WTC11 (cell line): ENCODE measurements around the gene ATP12A. TPM values are rescaled to one million over a fixed set of nuclear protein-coding genes. Genes with fewer than 3 reads are reported as not detected.

ENCODE experiments used
- ATAC-seq: fragments of 200-7000 bp; cut with Tn5 transposase; 2 replicates; pipeline ENCODE4 v1.10.0; 2021; ENCODE audit warnings: mild to moderate bottlenecking, moderate library complexity
- CTCF ChIA-PET: fragments of 300-600 bp; sonication (Branson Sonifier 250); formaldehyde crosslinking; loops from one replicate; lab custom pipeline; 2021; ENCODE audit warnings: antibody characterized with exemption; lab: Charles Lee
- POLR2A ChIA-PET: fragments of 350-600 bp; sonication (Branson Sonifier 250); formaldehyde crosslinking; loops from one replicate; lab custom pipeline; 2021; ENCODE audit warnings: antibody characterized with exemption; lab: Charles Lee
- DNase-seq: peaks from one replicate; pipeline ENCODE4 v3.0.0; 2021; ENCODE audit warnings: low spot score
- H3K27ac Mint-ChIP-seq: 2 replicates; pipeline ENCODE4 v1.8.0; 2021; ENCODE audit warnings: mixed read lengths
- H3K27me3 Mint-ChIP-seq: 2 replicates; pipeline ENCODE4 v1.8.0; 2021; ENCODE audit warnings: low read depth, mild to moderate bottlenecking, moderate library complexity, mixed read lengths
- H3K36me3 Mint-ChIP-seq: 2 replicates; pipeline ENCODE4 v1.8.0; 2021; ENCODE audit warnings: mixed read lengths
- H3K4me1 Mint-ChIP-seq: 2 replicates; pipeline ENCODE4 v1.8.0; 2022; ENCODE audit warnings: mixed read lengths
- H3K4me3 Mint-ChIP-seq: 2 replicates; pipeline ENCODE4 v1.8.0; 2021; ENCODE audit warnings: mild to moderate bottlenecking, moderate library complexity, mixed read lengths
- H3K9me3 Mint-ChIP-seq: 2 replicates; pipeline ENCODE4 v1.8.0; 2021; ENCODE audit warnings: mixed read lengths
- CBFB ChIP-seq: sonication (generic); formaldehyde crosslinking; IDR thresholded peaks from 2 replicates; pipeline ENCODE4 v1.8.1; 2022; ENCODE audit warnings: mild to moderate bottlenecking, low read depth, missing genetic modification reagents
- CREB1 ChIP-seq: sonication (generic); formaldehyde crosslinking; IDR thresholded peaks from 2 replicates; pipeline ENCODE4 v1.8.0; 2023; ENCODE audit warnings: mild to moderate bottlenecking, missing genetic modification reagents
- ETV6 ChIP-seq: sonication (generic); formaldehyde crosslinking; IDR thresholded peaks from 2 replicates; pipeline ENCODE4 v1.8.1; 2022; ENCODE audit warnings: mild to moderate bottlenecking, missing genetic modification reagents
- IRF2 ChIP-seq: sonication (generic); formaldehyde crosslinking; IDR thresholded peaks from 2 replicates; pipeline ENCODE4 v1.8.0; 2022; ENCODE audit warnings: low read depth, missing genetic modification reagents, borderline replicate concordance
- KAT7 ChIP-seq: sonication (generic); formaldehyde crosslinking; IDR thresholded peaks from 2 replicates; pipeline ENCODE4 v1.8.1; 2023; ENCODE audit warnings: missing genetic modification reagents, mild to moderate bottlenecking, borderline replicate concordance
- NR3C1 ChIP-seq: sonication (generic); formaldehyde crosslinking; conservative IDR thresholded peaks from 2 replicates; pipeline ENCODE4 v1.8.1; 2023; ENCODE audit warnings: low read depth, mild to moderate bottlenecking, missing genetic modification reagents
- OVOL2 ChIP-seq: fragments of 250-450 bp; sonication (Bioruptor Pico); IDR thresholded peaks from 2 replicates; pipeline ENCODE4 v1.9.0; 2021; ENCODE audit warnings: mild to moderate bottlenecking, borderline replicate concordance
- SMAD3 ChIP-seq: sonication (generic); formaldehyde crosslinking; IDR thresholded peaks from 2 replicates; pipeline ENCODE4 v1.8.0; 2022; ENCODE audit warnings: missing genetic modification reagents, mild to moderate bottlenecking, borderline replicate concordance
- TCF7 ChIP-seq: sonication (generic); formaldehyde crosslinking; IDR thresholded peaks from 2 replicates; pipeline ENCODE4 v1.8.0; 2022; ENCODE audit warnings: mild to moderate bottlenecking, low read depth, missing genetic modification reagents, moderate library complexity
- TEAD4 ChIP-seq: sonication (generic); formaldehyde crosslinking; IDR thresholded peaks from 2 replicates; pipeline ENCODE4 v1.8.0; 2022; ENCODE audit warnings: mild to moderate bottlenecking, missing genetic modification reagents
- ZNF671 ChIP-seq: fragments of 250-450 bp; sonication (Bioruptor Pico); IDR thresholded peaks from 2 replicates; pipeline ENCODE4 v1.8.0; 2021; ENCODE audit warnings: mild to moderate bottlenecking
- total RNA-seq: library from RNA; stranded (reverse); gene quantifications from 3 replicates; pipeline ENCODE4 v1.2.3, GENCODE V29; 2021
- TF ChIP-seq, protein P1 (sequence below): sonication (generic); formaldehyde crosslinking; IDR thresholded peaks from 2 replicates; pipeline ENCODE4 v1.8.0; 2023; ENCODE audit warnings: missing genetic modification reagents, mild to moderate bottlenecking, borderline replicate concordance
- TF ChIP-seq, protein P2 (sequence below): sonication (generic); formaldehyde crosslinking; IDR thresholded peaks from 2 replicates; pipeline ENCODE4 v1.8.0; 2022; ENCODE audit warnings: mild to moderate bottlenecking, missing genetic modification reagents
- TF ChIP-seq, protein P3 (sequence below): fragments of 250-450 bp; sonication (Bioruptor Pico); IDR thresholded peaks from 2 replicates; pipeline ENCODE4 v1.9.0; 2021; ENCODE audit warnings: mild to moderate bottlenecking
- TF ChIP-seq, protein P4 (sequence below): fragments of 250-450 bp; sonication (Bioruptor Pico); IDR thresholded peaks from 2 replicates; pipeline ENCODE4 v1.9.0; 2021; ENCODE audit warnings: mild to moderate bottlenecking
- TF ChIP-seq, protein P5 (sequence below): sonication (generic); formaldehyde crosslinking; IDR thresholded peaks from 2 replicates; pipeline ENCODE4 v1.8.1; 2023; ENCODE audit warnings: mild to moderate bottlenecking, moderate library complexity, missing genetic modification reagents
- TF ChIP-seq, protein P6 (sequence below): sonication (generic); formaldehyde crosslinking; IDR thresholded peaks from 2 replicates; pipeline ENCODE4 v1.8.0; 2022; ENCODE audit warnings: missing genetic modification reagents
- TF ChIP-seq, protein P7 (sequence below): sonication (generic); formaldehyde crosslinking; IDR thresholded peaks from 2 replicates; pipeline ENCODE4 v1.8.1; 2022; ENCODE audit warnings: mild to moderate bottlenecking, moderate library complexity, missing genetic modification reagents
- TF ChIP-seq, protein P8 (sequence below): sonication (generic); formaldehyde crosslinking; IDR thresholded peaks from 2 replicates; pipeline ENCODE4 v1.8.1; 2023; ENCODE audit warnings: mild to moderate bottlenecking, missing genetic modification reagents, moderate library complexity

Gene ATP12A
- total RNA-seq, 1 experiment from 2014 or later = 1.4 TPM

DNA sequence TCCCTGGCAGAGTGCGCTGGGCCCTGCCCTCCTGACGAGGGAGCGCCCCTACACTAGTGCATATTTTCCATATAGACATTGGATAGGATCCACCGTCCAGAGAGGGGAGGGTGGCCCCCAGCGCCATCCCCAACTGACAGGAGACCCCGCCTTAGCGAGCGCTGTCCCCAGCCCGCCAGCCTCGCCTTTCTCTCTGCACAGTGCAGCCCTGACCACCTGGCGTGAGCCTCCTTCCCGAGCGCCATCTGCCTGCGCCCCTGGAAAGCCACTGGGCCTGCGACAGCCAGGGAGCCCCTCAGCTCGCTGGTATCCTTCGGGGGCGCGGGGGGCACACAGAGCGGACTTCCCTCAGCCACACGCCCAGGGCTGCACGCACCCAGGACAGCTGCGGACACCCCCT is 42.1 kb upstream of the ATP12A start:
- DNase-seq (no peak), ATAC-seq (no peak)
- no peak for TF ChIP-seq TCF7
- no peak for TF ChIP-seq OVOL2
- TF ChIP-seq, protein P1, sequence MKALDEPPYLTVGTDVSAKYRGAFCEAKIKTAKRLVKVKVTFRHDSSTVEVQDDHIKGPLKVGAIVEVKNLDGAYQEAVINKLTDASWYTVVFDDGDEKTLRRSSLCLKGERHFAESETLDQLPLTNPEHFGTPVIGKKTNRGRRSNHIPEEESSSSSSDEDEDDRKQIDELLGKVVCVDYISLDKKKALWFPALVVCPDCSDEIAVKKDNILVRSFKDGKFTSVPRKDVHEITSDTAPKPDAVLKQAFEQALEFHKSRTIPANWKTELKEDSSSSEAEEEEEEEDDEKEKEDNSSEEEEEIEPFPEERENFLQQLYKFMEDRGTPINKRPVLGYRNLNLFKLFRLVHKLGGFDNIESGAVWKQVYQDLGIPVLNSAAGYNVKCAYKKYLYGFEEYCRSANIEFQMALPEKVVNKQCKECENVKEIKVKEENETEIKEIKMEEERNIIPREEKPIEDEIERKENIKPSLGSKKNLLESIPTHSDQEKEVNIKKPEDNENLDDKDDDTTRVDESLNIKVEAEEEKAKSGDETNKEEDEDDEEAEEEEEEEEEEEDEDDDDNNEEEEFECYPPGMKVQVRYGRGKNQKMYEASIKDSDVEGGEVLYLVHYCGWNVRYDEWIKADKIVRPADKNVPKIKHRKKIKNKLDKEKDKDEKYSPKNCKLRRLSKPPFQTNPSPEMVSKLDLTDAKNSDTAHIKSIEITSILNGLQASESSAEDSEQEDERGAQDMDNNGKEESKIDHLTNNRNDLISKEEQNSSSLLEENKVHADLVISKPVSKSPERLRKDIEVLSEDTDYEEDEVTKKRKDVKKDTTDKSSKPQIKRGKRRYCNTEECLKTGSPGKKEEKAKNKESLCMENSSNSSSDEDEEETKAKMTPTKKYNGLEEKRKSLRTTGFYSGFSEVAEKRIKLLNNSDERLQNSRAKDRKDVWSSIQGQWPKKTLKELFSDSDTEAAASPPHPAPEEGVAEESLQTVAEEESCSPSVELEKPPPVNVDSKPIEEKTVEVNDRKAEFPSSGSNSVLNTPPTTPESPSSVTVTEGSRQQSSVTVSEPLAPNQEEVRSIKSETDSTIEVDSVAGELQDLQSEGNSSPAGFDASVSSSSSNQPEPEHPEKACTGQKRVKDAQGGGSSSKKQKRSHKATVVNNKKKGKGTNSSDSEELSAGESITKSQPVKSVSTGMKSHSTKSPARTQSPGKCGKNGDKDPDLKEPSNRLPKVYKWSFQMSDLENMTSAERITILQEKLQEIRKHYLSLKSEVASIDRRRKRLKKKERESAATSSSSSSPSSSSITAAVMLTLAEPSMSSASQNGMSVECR = no peak
- no peak for TF ChIP-seq TEAD4 (CRISPR knock-in tag)
- TF ChIP-seq, protein P2, sequence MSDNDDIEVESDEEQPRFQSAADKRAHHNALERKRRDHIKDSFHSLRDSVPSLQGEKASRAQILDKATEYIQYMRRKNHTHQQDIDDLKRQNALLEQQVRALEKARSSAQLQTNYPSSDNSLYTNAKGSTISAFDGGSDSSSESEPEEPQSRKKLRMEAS (CRISPR knock-in tag) = no peak
- TF ChIP-seq, protein P3, sequence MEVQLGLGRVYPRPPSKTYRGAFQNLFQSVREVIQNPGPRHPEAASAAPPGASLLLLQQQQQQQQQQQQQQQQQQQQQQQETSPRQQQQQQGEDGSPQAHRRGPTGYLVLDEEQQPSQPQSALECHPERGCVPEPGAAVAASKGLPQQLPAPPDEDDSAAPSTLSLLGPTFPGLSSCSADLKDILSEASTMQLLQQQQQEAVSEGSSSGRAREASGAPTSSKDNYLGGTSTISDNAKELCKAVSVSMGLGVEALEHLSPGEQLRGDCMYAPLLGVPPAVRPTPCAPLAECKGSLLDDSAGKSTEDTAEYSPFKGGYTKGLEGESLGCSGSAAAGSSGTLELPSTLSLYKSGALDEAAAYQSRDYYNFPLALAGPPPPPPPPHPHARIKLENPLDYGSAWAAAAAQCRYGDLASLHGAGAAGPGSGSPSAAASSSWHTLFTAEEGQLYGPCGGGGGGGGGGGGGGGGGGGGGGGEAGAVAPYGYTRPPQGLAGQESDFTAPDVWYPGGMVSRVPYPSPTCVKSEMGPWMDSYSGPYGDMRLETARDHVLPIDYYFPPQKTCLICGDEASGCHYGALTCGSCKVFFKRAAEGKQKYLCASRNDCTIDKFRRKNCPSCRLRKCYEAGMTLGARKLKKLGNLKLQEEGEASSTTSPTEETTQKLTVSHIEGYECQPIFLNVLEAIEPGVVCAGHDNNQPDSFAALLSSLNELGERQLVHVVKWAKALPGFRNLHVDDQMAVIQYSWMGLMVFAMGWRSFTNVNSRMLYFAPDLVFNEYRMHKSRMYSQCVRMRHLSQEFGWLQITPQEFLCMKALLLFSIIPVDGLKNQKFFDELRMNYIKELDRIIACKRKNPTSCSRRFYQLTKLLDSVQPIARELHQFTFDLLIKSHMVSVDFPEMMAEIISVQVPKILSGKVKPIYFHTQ (CRISPR knock-in tag) = no peak
- TF ChIP-seq, protein P4, sequence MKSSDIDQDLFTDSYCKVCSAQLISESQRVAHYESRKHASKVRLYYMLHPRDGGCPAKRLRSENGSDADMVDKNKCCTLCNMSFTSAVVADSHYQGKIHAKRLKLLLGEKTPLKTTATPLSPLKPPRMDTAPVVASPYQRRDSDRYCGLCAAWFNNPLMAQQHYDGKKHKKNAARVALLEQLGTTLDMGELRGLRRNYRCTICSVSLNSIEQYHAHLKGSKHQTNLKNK (CRISPR knock-in tag) = no peak
- TF ChIP-seq, protein P5, sequence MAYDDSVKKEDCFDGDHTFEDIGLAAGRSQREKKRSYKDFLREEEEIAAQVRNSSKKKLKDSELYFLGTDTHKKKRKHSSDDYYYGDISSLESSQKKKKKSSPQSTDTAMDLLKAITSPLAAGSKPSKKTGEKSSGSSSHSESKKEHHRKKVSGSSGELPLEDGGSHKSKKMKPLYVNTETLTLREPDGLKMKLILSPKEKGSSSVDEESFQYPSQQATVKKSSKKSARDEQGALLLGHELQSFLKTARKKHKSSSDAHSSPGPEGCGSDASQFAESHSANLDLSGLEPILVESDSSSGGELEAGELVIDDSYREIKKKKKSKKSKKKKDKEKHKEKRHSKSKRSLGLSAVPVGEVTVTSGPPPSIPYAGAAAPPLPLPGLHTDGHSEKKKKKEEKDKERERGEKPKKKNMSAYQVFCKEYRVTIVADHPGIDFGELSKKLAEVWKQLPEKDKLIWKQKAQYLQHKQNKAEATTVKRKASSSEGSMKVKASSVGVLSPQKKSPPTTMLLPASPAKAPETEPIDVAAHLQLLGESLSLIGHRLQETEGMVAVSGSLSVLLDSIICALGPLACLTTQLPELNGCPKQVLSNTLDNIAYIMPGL = no peak
- no peak for TF ChIP-seq NR3C1 (CRISPR knock-in tag)
- TF ChIP-seq CBFB (CRISPR knock-in tag) = no peak
- no peak overlapping the region for H3K4me3 Mint-ChIP-seq
- H3K36me3 Mint-ChIP-seq = no peaks in the 10 kb centered on the region
- no peaks in the 10 kb centered on the region for H3K9me3 Mint-ChIP-seq
- ChIA-PET POLR2A (no interaction called here), CTCF (interaction anchor here (2.3 kb wide), 1 partner anchor 8 kb away, joined by 8 read pairs; no protein-coding TSS in a partner anchor)
- H3K4me1 Mint-ChIP-seq = peaks cover 7% of the 10 kb centered on the region
- no peak overlapping the region for H3K27ac Mint-ChIP-seq
- H3K27me3 Mint-ChIP-seq = no peaks in the 10 kb centered on the region

DNA sequence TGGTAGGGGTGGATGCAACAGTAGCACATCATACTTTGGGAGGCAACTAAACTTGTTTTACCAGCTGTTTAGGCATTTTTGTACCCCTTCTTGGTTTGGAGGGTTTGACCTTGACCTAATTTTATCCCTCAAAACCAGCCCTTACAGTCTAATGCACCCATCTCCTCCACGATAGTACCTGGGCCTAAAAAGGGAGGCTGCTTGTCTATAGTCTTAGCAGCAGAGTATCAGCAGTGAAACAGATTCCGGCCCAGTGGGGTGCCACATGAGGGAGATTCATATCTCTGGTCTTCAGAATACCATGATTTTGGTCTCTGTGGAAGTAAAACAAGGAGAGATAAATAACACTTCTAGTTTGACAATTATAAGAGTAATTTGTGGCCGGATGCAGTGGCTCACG is 39.5 kb upstream of the ATP12A start:
- POLR2A ChIA-PET = interaction anchor here (0.7 kb wide), 1 partner anchor 134 kb away, joined by 4 read pairs; no protein-coding TSS in a partner anchor
- ATAC-seq (no peak), DNase-seq (no peak)
- H3K27me3 Mint-ChIP-seq = no peaks in the 10 kb centered on the region
- H3K4me3 Mint-ChIP-seq = no peak overlapping the region
- no peak overlapping the region for H3K27ac Mint-ChIP-seq
- CTCF ChIA-PET = interaction anchor here (1.3 to 1.4 kb wide), 2 partner anchors 13 to 53 kb away, joined by 3 to 5 read pairs; no protein-coding TSS in a partner anchor
- no peaks in the 10 kb centered on the region for H3K36me3 Mint-ChIP-seq
- no peaks in the 10 kb centered on the region for H3K9me3 Mint-ChIP-seq
- H3K4me1 Mint-ChIP-seq = peaks cover 7% of the 10 kb centered on the region
- TF ChIP-seq CREB1 (no peak), SMAD3 (CRISPR knock-in tag) (no peak), IRF2 (no peak), KAT7 (CRISPR knock-in tag) (no peak), ETV6 (CRISPR knock-in tag) (no peak), NR3C1 (CRISPR knock-in tag) (no peak), ZNF671 (no peak)
- TF ChIP-seq, protein P6, sequence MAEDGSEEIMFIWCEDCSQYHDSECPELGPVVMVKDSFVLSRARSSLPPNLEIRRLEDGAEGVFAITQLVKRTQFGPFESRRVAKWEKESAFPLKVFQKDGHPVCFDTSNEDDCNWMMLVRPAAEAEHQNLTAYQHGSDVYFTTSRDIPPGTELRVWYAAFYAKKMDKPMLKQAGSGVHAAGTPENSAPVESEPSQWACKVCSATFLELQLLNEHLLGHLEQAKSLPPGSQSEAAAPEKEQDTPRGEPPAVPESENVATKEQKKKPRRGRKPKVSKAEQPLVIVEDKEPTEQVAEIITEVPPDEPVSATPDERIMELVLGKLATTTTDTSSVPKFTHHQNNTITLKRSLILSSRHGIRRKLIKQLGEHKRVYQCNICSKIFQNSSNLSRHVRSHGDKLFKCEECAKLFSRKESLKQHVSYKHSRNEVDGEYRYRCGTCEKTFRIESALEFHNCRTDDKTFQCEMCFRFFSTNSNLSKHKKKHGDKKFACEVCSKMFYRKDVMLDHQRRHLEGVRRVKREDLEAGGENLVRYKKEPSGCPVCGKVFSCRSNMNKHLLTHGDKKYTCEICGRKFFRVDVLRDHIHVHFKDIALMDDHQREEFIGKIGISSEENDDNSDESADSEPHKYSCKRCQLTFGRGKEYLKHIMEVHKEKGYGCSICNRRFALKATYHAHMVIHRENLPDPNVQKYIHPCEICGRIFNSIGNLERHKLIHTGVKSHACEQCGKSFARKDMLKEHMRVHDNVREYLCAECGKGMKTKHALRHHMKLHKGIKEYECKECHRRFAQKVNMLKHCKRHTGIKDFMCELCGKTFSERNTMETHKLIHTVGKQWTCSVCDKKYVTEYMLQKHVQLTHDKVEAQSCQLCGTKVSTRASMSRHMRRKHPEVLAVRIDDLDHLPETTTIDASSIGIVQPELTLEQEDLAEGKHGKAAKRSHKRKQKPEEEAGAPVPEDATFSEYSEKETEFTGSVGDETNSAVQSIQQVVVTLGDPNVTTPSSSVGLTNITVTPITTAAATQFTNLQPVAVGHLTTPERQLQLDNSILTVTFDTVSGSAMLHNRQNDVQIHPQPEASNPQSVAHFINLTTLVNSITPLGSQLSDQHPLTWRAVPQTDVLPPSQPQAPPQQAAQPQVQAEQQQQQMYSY (CRISPR knock-in tag) = no peak
- TF ChIP-seq, protein P7, sequence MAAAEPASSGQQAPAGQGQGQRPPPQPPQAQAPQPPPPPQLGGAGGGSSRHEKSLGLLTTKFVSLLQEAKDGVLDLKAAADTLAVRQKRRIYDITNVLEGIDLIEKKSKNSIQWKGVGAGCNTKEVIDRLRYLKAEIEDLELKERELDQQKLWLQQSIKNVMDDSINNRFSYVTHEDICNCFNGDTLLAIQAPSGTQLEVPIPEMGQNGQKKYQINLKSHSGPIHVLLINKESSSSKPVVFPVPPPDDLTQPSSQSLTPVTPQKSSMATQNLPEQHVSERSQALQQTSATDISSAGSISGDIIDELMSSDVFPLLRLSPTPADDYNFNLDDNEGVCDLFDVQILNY (CRISPR knock-in tag) = no peak
- TF ChIP-seq, protein P8, sequence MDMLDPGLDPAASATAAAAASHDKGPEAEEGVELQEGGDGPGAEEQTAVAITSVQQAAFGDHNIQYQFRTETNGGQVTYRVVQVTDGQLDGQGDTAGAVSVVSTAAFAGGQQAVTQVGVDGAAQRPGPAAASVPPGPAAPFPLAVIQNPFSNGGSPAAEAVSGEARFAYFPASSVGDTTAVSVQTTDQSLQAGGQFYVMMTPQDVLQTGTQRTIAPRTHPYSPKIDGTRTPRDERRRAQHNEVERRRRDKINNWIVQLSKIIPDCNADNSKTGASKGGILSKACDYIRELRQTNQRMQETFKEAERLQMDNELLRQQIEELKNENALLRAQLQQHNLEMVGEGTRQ (CRISPR knock-in tag) = no peak
